ENCODE measurements around the gene PDYN.

Gene PDYN

DNA sequence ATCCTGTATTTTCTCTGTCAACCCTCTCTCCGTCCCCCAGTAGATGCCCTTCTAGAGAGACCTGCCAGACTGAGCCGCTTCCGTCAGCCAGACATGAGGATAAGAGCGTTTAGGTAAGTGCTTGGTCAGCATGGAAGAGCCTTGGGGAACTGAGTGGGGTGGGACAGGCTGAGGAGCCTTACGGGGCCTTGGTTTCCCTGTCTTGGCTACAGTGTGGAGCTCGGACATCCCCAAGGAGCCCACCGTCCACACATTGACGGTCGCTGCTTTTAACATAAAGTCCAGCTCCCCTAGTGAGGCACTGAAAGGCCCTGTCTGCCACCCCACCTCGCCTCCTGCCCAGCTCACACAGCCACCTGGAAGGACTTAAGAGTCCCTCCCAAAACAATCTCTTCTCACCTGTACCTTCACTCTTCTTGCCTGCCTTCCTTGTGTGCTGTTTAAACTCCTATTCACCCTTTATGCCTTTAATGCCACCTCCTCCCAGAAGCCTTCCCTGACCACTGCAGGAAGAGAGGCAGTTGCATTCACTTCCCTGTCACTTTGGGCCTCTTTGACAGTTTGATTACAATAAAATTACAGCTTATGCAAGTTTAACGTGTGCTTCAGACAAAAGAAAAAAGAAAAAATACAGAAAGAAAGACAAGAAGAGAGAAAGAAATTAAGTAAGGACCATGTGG is 42.3 kb downstream of the PDYN start:
- no peak for TF ChIP-seq HDGF (IDR thresholded peaks at IDR 0.05; ENCODE audit: borderline replicate concordance)
- CTCF ChIA-PET: interaction anchor here (1.3 kb wide), 1 partner anchor 52 kb away, joined by 4 read pairs; no protein-coding TSS in a partner anchor
- no peak for DNase-seq (ENCODE audit: extremely low spot score)
- POLR2A ChIA-PET: no interaction called here

GRCh38 chr20:1950836-1951235 is 43.0 kb downstream of the PDYN start:
- ChIA-PET POLR2A (no interaction called here), CTCF (no interaction called here)
- TF ChIP-seq ZNF384 (IDR thresholded peaks at IDR 0.05) (no peak), BHLHE40 (IDR thresholded peaks at IDR 0.05; ENCODE audit: borderline replicate concordance) (no peak), TARDBP (IDR thresholded peaks at IDR 0.05) (no peak), ELF4 (IDR thresholded peaks at IDR 0.05) (no peak), NFRKB (IDR thresholded peaks at IDR 0.05) (no peak), FOXA1 (IDR thresholded peaks at IDR 0.05) (no peak), ARNT (IDR thresholded peaks at IDR 0.05) (no peak), FOXK2 (IDR thresholded peaks at IDR 0.05) (no peak), FOXM1 (IDR thresholded peaks at IDR 0.05; ENCODE audit: borderline replicate concordance) (no peak), PKNOX1 (IDR thresholded peaks at IDR 0.05) (no peak), HDGF (IDR thresholded peaks at IDR 0.05; ENCODE audit: borderline replicate concordance) (no peak), SP1 (IDR thresholded peaks at IDR 0.05) (no peak), CTBP1 (IDR thresholded peaks at IDR 0.05; ENCODE audit: borderline replicate concordance) (no peak), L3MBTL2 (conservative IDR thresholded peaks at IDR 0.05) (no peak), LEF1 (IDR thresholded peaks at IDR 0.05; ENCODE audit: borderline replicate concordance) (no peak), SUZ12 (IDR thresholded peaks at IDR 0.05) (no peak)
- DNase-seq (ENCODE audit: extremely low spot score): no peak

GRCh38 chr20:1949347-1950100 is 44.3 kb downstream of the PDYN start:
- POLR2A ChIA-PET: no interaction called here

GRCh38 chr20:1947535-1947846 is 46.4 kb downstream of the PDYN start:
- DNase-seq (ENCODE audit: extremely low spot score): no peak
- ChIA-PET CTCF (no interaction called here), POLR2A (no interaction called here)
- TF ChIP-seq HDGF (IDR thresholded peaks at IDR 0.05; ENCODE audit: borderline replicate concordance): no peak
- no peak for TF ChIP-seq SUZ12 (IDR thresholded peaks at IDR 0.05)
- TF ChIP-seq PKNOX1 (IDR thresholded peaks at IDR 0.05): no peak
- no peak for TF ChIP-seq FOXK2 (IDR thresholded peaks at IDR 0.05)
- no peak for TF ChIP-seq FOXM1 (IDR thresholded peaks at IDR 0.05; ENCODE audit: borderline replicate concordance)
- no peak for TF ChIP-seq ARNT (IDR thresholded peaks at IDR 0.05)
- TF ChIP-seq SP1 (IDR thresholded peaks at IDR 0.05): no peak
- no peak for TF ChIP-seq ZNF384 (IDR thresholded peaks at IDR 0.05)

More at GRCh38 chr20:1949347-1950100, 44.3 kb downstream of the PDYN start:
- CTCF ChIA-PET: no interaction called here
- DNase-seq (ENCODE audit: extremely low spot score): no peak
- TF ChIP-seq FOXM1 (IDR thresholded peaks at IDR 0.05; ENCODE audit: borderline replicate concordance): no peak
- TF ChIP-seq CTBP1 (IDR thresholded peaks at IDR 0.05; ENCODE audit: borderline replicate concordance): no peak
- no peak for TF ChIP-seq HDGF (IDR thresholded peaks at IDR 0.05; ENCODE audit: borderline replicate concordance)
- no peak for TF ChIP-seq FOXK2 (IDR thresholded peaks at IDR 0.05)
- no peak for TF ChIP-seq ELF4 (IDR thresholded peaks at IDR 0.05)
- TF ChIP-seq PKNOX1 (IDR thresholded peaks at IDR 0.05): no peak

DNA sequence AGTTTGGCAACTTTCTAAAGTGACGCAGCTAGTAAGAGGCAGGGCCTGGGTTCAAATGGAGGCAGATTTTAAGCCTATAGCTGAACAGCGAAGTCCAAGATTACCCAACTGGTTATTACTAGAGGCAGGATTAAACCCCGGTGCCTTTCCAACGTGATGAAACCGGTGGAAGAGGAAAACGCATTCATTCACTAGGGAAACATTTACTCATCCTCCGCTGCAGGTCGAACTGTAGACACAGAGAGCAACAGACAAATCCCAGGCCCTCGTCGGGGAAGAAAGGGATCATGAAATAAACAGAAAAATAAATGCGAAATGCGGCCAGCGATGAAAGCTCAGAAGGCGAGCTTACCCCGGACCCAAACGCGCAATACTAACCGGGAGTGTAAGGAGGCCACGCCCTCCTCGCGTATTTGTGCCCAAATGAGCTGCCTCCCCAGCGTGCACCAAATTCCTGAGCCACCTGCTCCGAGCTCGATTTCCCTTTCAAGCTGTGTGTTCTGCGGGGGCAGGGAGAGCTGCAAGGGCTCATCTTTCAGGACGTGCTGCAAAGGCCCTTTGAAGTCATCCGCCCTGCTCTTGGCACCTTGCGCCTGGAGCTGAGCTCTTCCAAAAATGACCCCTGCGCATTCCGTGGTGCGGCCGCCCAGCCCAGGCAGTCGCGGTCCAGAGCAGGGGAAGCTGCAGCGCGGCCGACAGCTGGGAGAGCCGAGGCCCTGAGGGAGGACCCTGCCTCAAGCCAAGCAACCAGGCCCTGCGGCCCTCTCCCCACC is 46.9 kb downstream of the PDYN start:
- ChIA-PET CTCF (no interaction called here), POLR2A (no interaction called here)
- DNase-seq (ENCODE audit: extremely low spot score): no peak

More for the DNA sequence above, 46.9 kb downstream of the PDYN start:
- TF ChIP-seq CTBP1 (IDR thresholded peaks at IDR 0.05; ENCODE audit: borderline replicate concordance): no peak
- TF ChIP-seq LEF1 (IDR thresholded peaks at IDR 0.05; ENCODE audit: borderline replicate concordance): no peak
- TF ChIP-seq TARDBP (IDR thresholded peaks at IDR 0.05): no peak
- no peak for TF ChIP-seq FOXM1 (IDR thresholded peaks at IDR 0.05; ENCODE audit: borderline replicate concordance)
- TF ChIP-seq SUZ12 (IDR thresholded peaks at IDR 0.05): no peak
- TF ChIP-seq NFRKB (IDR thresholded peaks at IDR 0.05): no peak
- TF ChIP-seq ELF4 (IDR thresholded peaks at IDR 0.05): no peak
- no peak for TF ChIP-seq FOXA1 (IDR thresholded peaks at IDR 0.05)
- TF ChIP-seq HDGF (IDR thresholded peaks at IDR 0.05; ENCODE audit: borderline replicate concordance): no peak
- no peak for TF ChIP-seq FOXK2 (IDR thresholded peaks at IDR 0.05)
- TF ChIP-seq ARNT (IDR thresholded peaks at IDR 0.05): no peak
- no peak for TF ChIP-seq ZNF384 (IDR thresholded peaks at IDR 0.05)
- no peak for TF ChIP-seq L3MBTL2 (conservative IDR thresholded peaks at IDR 0.05)
- no peak for TF ChIP-seq BHLHE40 (IDR thresholded peaks at IDR 0.05; ENCODE audit: borderline replicate concordance)
- no peak for TF ChIP-seq PKNOX1 (IDR thresholded peaks at IDR 0.05)
- no peak for TF ChIP-seq SP1 (IDR thresholded peaks at IDR 0.05)

Data from HEK293T (cell line).